NT2/D1 (cell line): ENCODE results near the gene PARP11.

Source experiments
- YY1 ChIP-seq: IDR thresholded peaks from 2 replicates; pipeline ENCODE4 v1.6.1; 2011; ENCODE audit not compliant: insufficient read length, insufficient read depth
- ZNF274 ChIP-seq: IDR thresholded peaks from 2 replicates; pipeline ENCODE4 v1.6.1; 2011; ENCODE audit warnings: mild to moderate bottlenecking, low read depth, low read length

DNA sequence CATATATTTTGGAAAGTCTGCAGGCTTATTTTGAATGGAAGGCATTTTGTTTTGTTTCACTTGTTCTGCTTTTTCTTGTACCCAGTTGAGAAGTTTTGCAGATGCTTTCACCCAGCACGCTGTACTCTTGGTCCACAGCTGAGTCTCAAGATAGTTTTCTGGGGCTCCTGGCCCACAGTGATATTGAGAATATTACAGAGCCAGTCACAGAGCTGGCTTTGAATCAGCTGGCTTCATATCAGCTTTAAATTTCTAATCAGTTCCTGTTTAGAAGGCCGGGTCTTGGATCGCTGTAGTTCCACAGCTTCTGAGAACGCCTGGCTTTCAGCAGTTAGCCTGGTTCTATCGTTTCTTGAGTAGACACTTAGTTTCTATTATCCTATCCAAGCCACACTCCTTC lies 32.5 kb upstream of the PARP11 start:
- TF ChIP-seq YY1, result no peak
- no peak for TF ChIP-seq ZNF274
